ENCODE results near the gene ARHGAP19. TPM values are rescaled to one million over a fixed set of nuclear protein-coding genes. Genes with fewer than 3 reads are reported as not detected.

ARHGAP19 gene
- 1 to 10 TPM; 4.5 to 8.4 (median 7.4) TPM for total RNA-seq

GRCh38 chr10:97292097-97292861, at the start of gene ARHGAP19:
TSS of gene ARHGAP19 (minus strand) at chr10:97292637. CDS start at chr10:97292627, 10 bp downstream.
- WGBS, 2 donors (ENCODE audit: low coverage in 1 of 2) = 0% methylated on average over 2 to 39 of the region's 55 CpGs
- H3K36me3 ChIP-seq = no peaks in the 10 kb centered on the region
- TF ChIP-seq POLR2A (IDR thresholded peaks at IDR 0.05) (peak; percentile 85), POLR2AphosphoS5 (IDR thresholded peaks at IDR 0.05) (peak; percentile 77 to 86 (median 80)), EP300 (IDR thresholded peaks at IDR 0.05; ENCODE audit: low read depth) (no peak)
- TF ChIP-seq, protein P1, sequence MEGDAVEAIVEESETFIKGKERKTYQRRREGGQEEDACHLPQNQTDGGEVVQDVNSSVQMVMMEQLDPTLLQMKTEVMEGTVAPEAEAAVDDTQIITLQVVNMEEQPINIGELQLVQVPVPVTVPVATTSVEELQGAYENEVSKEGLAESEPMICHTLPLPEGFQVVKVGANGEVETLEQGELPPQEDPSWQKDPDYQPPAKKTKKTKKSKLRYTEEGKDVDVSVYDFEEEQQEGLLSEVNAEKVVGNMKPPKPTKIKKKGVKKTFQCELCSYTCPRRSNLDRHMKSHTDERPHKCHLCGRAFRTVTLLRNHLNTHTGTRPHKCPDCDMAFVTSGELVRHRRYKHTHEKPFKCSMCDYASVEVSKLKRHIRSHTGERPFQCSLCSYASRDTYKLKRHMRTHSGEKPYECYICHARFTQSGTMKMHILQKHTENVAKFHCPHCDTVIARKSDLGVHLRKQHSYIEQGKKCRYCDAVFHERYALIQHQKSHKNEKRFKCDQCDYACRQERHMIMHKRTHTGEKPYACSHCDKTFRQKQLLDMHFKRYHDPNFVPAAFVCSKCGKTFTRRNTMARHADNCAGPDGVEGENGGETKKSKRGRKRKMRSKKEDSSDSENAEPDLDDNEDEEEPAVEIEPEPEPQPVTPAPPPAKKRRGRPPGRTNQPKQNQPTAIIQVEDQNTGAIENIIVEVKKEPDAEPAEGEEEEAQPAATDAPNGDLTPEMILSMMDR (IDR thresholded peaks at IDR 0.05) = peak in 2 of 5 experiments; percentile 8 to 42
- H3K4me1 ChIP-seq = peaks cover 0 to 11% (median 7%) of the 10 kb centered on the region in 4 donors
- DNase-seq = peak; percentile 96
- intact Hi-C loops (cut with DNase I; ENCODE audit: low total_unique reads) = no loop called here
- H3K9me3 ChIP-seq = no peaks in the 10 kb centered on the region
- no peaks in the 10 kb centered on the region for H3K27me3 ChIP-seq
- peak within 1 kb of the TSS; percentile 94 to 100 (median 98) for H3K27ac ChIP-seq
- peak within 1 kb of the TSS; percentile 66 to 96 (median 76) for H3K4me3 ChIP-seq
- in situ Hi-C loops (cut with MboI; ENCODE audit: low pct_ligation_motif_present in 1 of 4, low pct_unique_long_range_greater_than_20kb in 1 of 4, low sequenced_read_pairs in 3 of 4) = no loop called here

DNA sequence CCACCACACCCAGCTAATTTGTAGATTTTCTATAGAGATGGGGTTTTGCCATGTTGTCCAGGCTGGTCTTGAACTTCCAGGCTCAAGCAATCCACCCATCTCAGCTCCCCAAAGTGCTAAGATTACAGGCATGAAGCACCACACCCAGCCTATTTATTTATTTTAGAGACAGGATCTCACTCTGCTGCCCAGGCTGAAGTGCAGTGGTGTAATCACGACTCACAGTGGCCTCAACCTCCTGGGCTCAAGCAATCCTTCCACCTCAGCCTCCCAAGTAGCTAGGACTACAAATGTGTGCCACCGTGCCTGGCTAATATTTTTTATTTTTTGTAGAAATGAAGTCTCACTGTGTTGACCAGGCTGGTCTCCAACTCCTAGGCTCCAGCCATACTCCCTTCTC, 49.0 kb upstream of the ARHGAP19 start:
- Histone ChIP-seq H3K4me1 (peaks cover 0 to 13% (median 11%) of the 10 kb centered on the region in 4 donors), H3K27ac (no peak overlapping the region), H3K9me3 (no peaks in the 10 kb centered on the region), H3K27me3 (no peaks in the 10 kb centered on the region), H3K36me3 (no peaks in the 10 kb centered on the region), H3K4me3 (no peak overlapping the region)
- no peak for DNase-seq
- intact Hi-C loops (cut with DNase I; ENCODE audit: low total_unique reads) (no loop called here), in situ Hi-C loops (cut with MboI; ENCODE audit: low pct_ligation_motif_present in 1 of 4, low pct_unique_long_range_greater_than_20kb in 1 of 4, low sequenced_read_pairs in 3 of 4) (no loop called here)
- no peak for TF ChIP-seq EP300 (IDR thresholded peaks at IDR 0.05; ENCODE audit: low read depth)
- TF ChIP-seq, protein P1 (IDR thresholded peaks at IDR 0.05) = no peak
- TF ChIP-seq POLR2A (IDR thresholded peaks at IDR 0.05) = no peak
- no peak for TF ChIP-seq POLR2AphosphoS5 (IDR thresholded peaks at IDR 0.05)
- WGBS, 2 donors (ENCODE audit: low coverage in 1 of 2) = 68% methylated on average over 2 of the region's 2 CpGs; no CpG with 5 or more reads in 1 of the 2 donors

DNA sequence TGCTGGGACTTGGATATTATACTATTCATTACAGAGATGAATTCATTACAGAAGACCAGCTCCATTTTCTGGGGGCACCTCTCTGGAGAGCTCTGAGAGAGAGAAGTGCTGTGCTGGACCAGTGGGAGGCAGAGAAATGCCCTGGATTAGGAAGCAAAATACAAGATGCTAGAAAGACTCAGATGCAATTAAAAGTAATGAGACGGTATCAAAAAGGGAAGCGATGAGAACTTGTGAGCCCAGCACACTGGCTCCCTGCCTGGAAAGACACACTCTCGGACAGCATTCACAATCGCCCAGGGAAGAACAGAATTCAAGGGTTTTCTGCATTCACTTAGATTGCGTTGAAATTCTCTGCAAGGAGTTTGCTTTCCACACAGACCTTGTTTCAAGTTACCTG, 45.6 kb upstream of the ARHGAP19 start:
- H3K27ac ChIP-seq = peak overlapping the region in 1 of 4 donors; percentile 73
- H3K4me3 ChIP-seq = no peak overlapping the region
- no peaks in the 10 kb centered on the region for H3K27me3 ChIP-seq
- in situ Hi-C loops (cut with MboI; ENCODE audit: low pct_ligation_motif_present in 1 of 4, low pct_unique_long_range_greater_than_20kb in 1 of 4, low sequenced_read_pairs in 3 of 4) (no loop called here), intact Hi-C loops (cut with DNase I; ENCODE audit: low total_unique reads) (no loop called here)
- 64 to 69% methylated on average over 5 of the region's 5 CpGs for WGBS, 2 donors (ENCODE audit: low coverage in 1 of 2)
- no peaks in the 10 kb centered on the region for H3K9me3 ChIP-seq
- DNase-seq = no peak
- peaks cover 0 to 26% (median 21%) of the 10 kb centered on the region in 4 donors for H3K4me1 ChIP-seq
- no peaks in the 10 kb centered on the region for H3K36me3 ChIP-seq
- TF ChIP-seq POLR2AphosphoS5 (IDR thresholded peaks at IDR 0.05) = no peak
- TF ChIP-seq, protein P1 (IDR thresholded peaks at IDR 0.05) = no peak
- TF ChIP-seq EP300 (IDR thresholded peaks at IDR 0.05; ENCODE audit: low read depth) = no peak
- no peak for TF ChIP-seq POLR2A (IDR thresholded peaks at IDR 0.05)

DNA sequence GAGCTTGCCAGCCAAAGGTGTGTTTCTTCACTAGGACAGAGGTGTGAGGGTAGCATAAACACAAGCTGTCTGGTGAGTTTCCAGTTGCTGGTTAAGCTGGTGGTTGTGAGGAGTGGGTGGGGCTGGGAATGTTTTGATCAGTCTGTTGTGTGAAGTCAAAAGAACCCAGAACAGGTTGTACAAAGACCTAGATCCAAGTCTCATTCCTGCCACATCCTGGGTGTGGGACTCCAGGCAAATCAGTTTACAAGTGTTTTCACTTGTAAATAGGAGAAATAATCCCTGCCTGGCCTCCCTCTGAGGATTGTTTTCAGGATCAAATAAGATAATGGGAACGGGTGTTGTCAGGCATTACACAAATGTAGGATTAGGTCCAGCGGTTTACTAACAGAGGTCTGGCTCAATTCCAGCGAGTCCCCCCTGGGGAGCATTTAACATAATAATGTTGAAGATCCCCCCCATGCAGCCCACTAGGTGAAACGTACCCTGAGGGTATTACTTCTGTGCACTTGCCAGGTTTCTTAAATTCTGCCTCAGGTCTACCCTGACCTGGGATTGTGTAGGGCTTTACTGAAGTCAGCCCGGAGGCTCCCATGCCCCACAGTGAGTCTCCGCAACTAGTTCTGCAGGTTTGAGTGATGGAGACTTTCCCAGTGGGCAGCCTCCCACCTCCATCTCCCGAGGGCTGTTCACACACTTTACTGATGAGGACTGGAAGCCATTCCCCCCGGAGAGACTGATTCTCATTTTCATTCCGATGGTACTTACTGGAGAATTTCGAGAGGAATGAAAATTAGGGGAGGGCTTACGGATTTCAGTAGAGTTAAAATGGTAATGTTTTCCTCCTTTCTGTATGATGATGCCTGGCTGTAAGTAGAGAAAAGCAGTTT, 44.8 kb upstream of the ARHGAP19 start:
- in situ Hi-C loops (cut with MboI; ENCODE audit: low pct_ligation_motif_present in 1 of 4, low pct_unique_long_range_greater_than_20kb in 1 of 4, low sequenced_read_pairs in 3 of 4) = no loop called here
- 31 to 45% methylated on average over 2 to 11 of the region's 11 CpGs for WGBS, 2 donors (ENCODE audit: low coverage in 1 of 2)
- H3K27me3 ChIP-seq = no peaks in the 10 kb centered on the region
- H3K36me3 ChIP-seq = no peaks in the 10 kb centered on the region
- no peak overlapping the region for H3K4me3 ChIP-seq
- intact Hi-C loops (cut with DNase I; ENCODE audit: low total_unique reads) = no loop called here
- no peaks in the 10 kb centered on the region for H3K9me3 ChIP-seq
- peak; percentile 80 for DNase-seq
- peak overlapping the region; percentile 66 to 98 (median 72) for H3K27ac ChIP-seq
- H3K4me1 ChIP-seq = peaks cover 1 to 33% (median 23%) of the 10 kb centered on the region in 4 donors
- TF ChIP-seq POLR2A (IDR thresholded peaks at IDR 0.05) (peak; percentile 20), POLR2AphosphoS5 (IDR thresholded peaks at IDR 0.05) (peak in 2 of 3 donors; percentile 43 to 60)
- TF ChIP-seq, protein P1 (IDR thresholded peaks at IDR 0.05) = no peak

All from transverse colon (tissue), 4 donors.